WTC11 (cell line): ENCODE results near the gene SAA2. TPM values are rescaled to one million over a fixed set of nuclear protein-coding genes. Genes with fewer than 3 reads are reported as not detected.

ENCODE experiments used
- ATAC-seq: fragments of 200-7000 bp; cut with Tn5 transposase; 2 replicates; pipeline ENCODE4 v1.10.0; 2021; ENCODE audit warnings: mild to moderate bottlenecking, moderate library complexity
- CTCF ChIA-PET: fragments of 300-600 bp; sonication (Branson Sonifier 250); formaldehyde crosslinking; loops from one replicate; lab custom pipeline; 2021; ENCODE audit warnings: antibody characterized with exemption; lab: Charles Lee
- POLR2A ChIA-PET: fragments of 350-600 bp; sonication (Branson Sonifier 250); formaldehyde crosslinking; loops from one replicate; lab custom pipeline; 2021; ENCODE audit warnings: antibody characterized with exemption; lab: Charles Lee
- DNase-seq: peaks from one replicate; pipeline ENCODE4 v3.0.0; 2021; ENCODE audit warnings: low spot score
- H3K27ac Mint-ChIP-seq: 2 replicates; pipeline ENCODE4 v1.8.0; 2021; ENCODE audit warnings: mixed read lengths
- H3K27me3 Mint-ChIP-seq: 2 replicates; pipeline ENCODE4 v1.8.0; 2021; ENCODE audit warnings: low read depth, mild to moderate bottlenecking, moderate library complexity, mixed read lengths
- H3K36me3 Mint-ChIP-seq: 2 replicates; pipeline ENCODE4 v1.8.0; 2021; ENCODE audit warnings: mixed read lengths
- H3K4me1 Mint-ChIP-seq: 2 replicates; pipeline ENCODE4 v1.8.0; 2022; ENCODE audit warnings: mixed read lengths
- H3K4me3 Mint-ChIP-seq: 2 replicates; pipeline ENCODE4 v1.8.0; 2021; ENCODE audit warnings: mild to moderate bottlenecking, moderate library complexity, mixed read lengths
- H3K9me3 Mint-ChIP-seq: 2 replicates; pipeline ENCODE4 v1.8.0; 2021; ENCODE audit warnings: mixed read lengths
- ATF2 ChIP-seq: sonication (generic); formaldehyde crosslinking; IDR thresholded peaks from 2 replicates; pipeline ENCODE4 v1.8.1; 2022; ENCODE audit warnings: low read depth, missing genetic modification reagents, borderline replicate concordance
- ATF3 ChIP-seq: sonication (generic); formaldehyde crosslinking; conservative IDR thresholded peaks from 2 replicates; pipeline ENCODE4 v1.8.1; 2022; ENCODE audit warnings: mild to moderate bottlenecking, missing genetic modification reagents
- CBFB ChIP-seq: sonication (generic); formaldehyde crosslinking; IDR thresholded peaks from 2 replicates; pipeline ENCODE4 v1.8.1; 2022; ENCODE audit warnings: mild to moderate bottlenecking, low read depth, missing genetic modification reagents
- CDX4 ChIP-seq: fragments of 250-450 bp; sonication (Bioruptor Pico); IDR thresholded peaks from 2 replicates; pipeline ENCODE4 v1.9.0; 2021; ENCODE audit warnings: moderate library complexity, mild to moderate bottlenecking, inconsistent platforms, borderline replicate concordance
- CREB1 ChIP-seq: sonication (generic); formaldehyde crosslinking; IDR thresholded peaks from 2 replicates; pipeline ENCODE4 v1.8.0; 2023; ENCODE audit warnings: mild to moderate bottlenecking, missing genetic modification reagents
- CTCF ChIP-seq: fragments of 200-600 bp; IDR thresholded peaks from 2 replicates; pipeline ENCODE4 v1.8.0; 2022; ENCODE audit warnings: antibody characterized with exemption
- E2F5 ChIP-seq: sonication (generic); formaldehyde crosslinking; IDR thresholded peaks from 2 replicates; pipeline ENCODE4 v1.8.1; 2022; ENCODE audit warnings: mild to moderate bottlenecking, moderate library complexity, missing genetic modification reagents
- GRHL2 ChIP-seq: fragments of 250-450 bp; sonication (Bioruptor Pico); IDR thresholded peaks from 2 replicates; pipeline ENCODE4 v1.8.0; 2022; ENCODE audit warnings: mild to moderate bottlenecking, moderate library complexity; ENCODE audit not compliant: insufficient replicate concordance, severe bottlenecking
- MAX ChIP-seq: sonication (generic); formaldehyde crosslinking; IDR thresholded peaks from 2 replicates; pipeline ENCODE4 v1.8.0; 2022; ENCODE audit warnings: mild to moderate bottlenecking, missing genetic modification reagents
- MXD4 ChIP-seq: fragments of 250-450 bp; sonication (Bioruptor Pico); IDR thresholded peaks from 2 replicates; pipeline ENCODE4 v1.8.0; 2021; ENCODE audit warnings: mild to moderate bottlenecking, moderate library complexity, borderline replicate concordance
- MYBL2 ChIP-seq: sonication (generic); formaldehyde crosslinking; IDR thresholded peaks from 2 replicates; pipeline ENCODE4 v1.8.1; 2023; ENCODE audit warnings: mild to moderate bottlenecking, moderate library complexity, missing genetic modification reagents
- NFATC4 ChIP-seq: fragments of 250-450 bp; sonication (Bioruptor Pico); IDR thresholded peaks from 2 replicates; pipeline ENCODE4 v1.9.0; 2021; ENCODE audit warnings: mild to moderate bottlenecking
- PRDM15 ChIP-seq: sonication (generic); formaldehyde crosslinking; IDR thresholded peaks from 2 replicates; pipeline ENCODE4 v1.8.0; 2022; ENCODE audit warnings: missing genetic modification reagents
- SMAD4 ChIP-seq: sonication (generic); formaldehyde crosslinking; IDR thresholded peaks from 2 replicates; pipeline ENCODE4 v1.8.0; 2022; ENCODE audit warnings: mild to moderate bottlenecking, missing genetic modification reagents
- STAT6 ChIP-seq: sonication (generic); formaldehyde crosslinking; conservative IDR thresholded peaks from 2 replicates; pipeline ENCODE4 v1.8.1; 2023; ENCODE audit warnings: mild to moderate bottlenecking, low read depth, missing genetic modification reagents, moderate library complexity
- TEAD1 ChIP-seq: sonication (generic); formaldehyde crosslinking; IDR thresholded peaks from 2 replicates; pipeline ENCODE4 v1.8.0; 2022; ENCODE audit warnings: mild to moderate bottlenecking, missing genetic modification reagents
- USF1 ChIP-seq: sonication (generic); formaldehyde crosslinking; IDR thresholded peaks from 2 replicates; pipeline ENCODE4 v1.8.0; 2022; ENCODE audit warnings: mild to moderate bottlenecking, missing genetic modification reagents
- ZBTB21 ChIP-seq: sonication (generic); formaldehyde crosslinking; IDR thresholded peaks from 2 replicates; pipeline ENCODE4 v1.8.1; 2023; ENCODE audit warnings: mild to moderate bottlenecking, missing genetic modification reagents, borderline replicate concordance
- ZBTB43 ChIP-seq: sonication (generic); formaldehyde crosslinking; IDR thresholded peaks from 2 replicates; pipeline ENCODE4 v1.8.1; 2023; ENCODE audit warnings: mild to moderate bottlenecking, missing genetic modification reagents
- ZNF138 ChIP-seq: sonication (generic); formaldehyde crosslinking; conservative IDR thresholded peaks from 2 replicates; pipeline ENCODE4 v1.8.1; 2022; ENCODE audit warnings: mild to moderate bottlenecking, moderate library complexity, missing genetic modification reagents
- ZNF396 ChIP-seq: fragments of 250-450 bp; sonication (Bioruptor Pico); IDR thresholded peaks from 2 replicates; pipeline ENCODE4 v1.8.0; 2021; ENCODE audit warnings: mild to moderate bottlenecking, moderate library complexity, borderline replicate concordance
- total RNA-seq: library from RNA; stranded (reverse); gene quantifications from 3 replicates; pipeline ENCODE4 v1.2.3, GENCODE V29; 2021

The SAA2 gene
- total RNA-seq, 1 experiment from 2014 or later, result 5.0 TPM

GRCh38 chr11:18264677-18265555 lies 16.4 kb upstream of the SAA2 start (continued):
- TF ChIP-seq ZNF138 (CRISPR knock-in tag) (no peak), ATF3 (CRISPR knock-in tag) (no peak), SMAD4 (CRISPR knock-in tag) (no peak), MXD4 (CRISPR knock-in tag) (no peak), CBFB (CRISPR knock-in tag) (no peak), MYBL2 (no peak), ZBTB21 (CRISPR knock-in tag) (no peak), PRDM15 (CRISPR knock-in tag) (no peak), STAT6 (CRISPR knock-in tag) (no peak), CREB1 (CRISPR knock-in tag) (no peak), MAX (CRISPR knock-in tag) (no peak), GRHL2 (no peak)

GRCh38 chr11:18264035-18264434 lies 15.6 kb upstream of the SAA2 start:
- POLR2A ChIA-PET, result no interaction called here
- TF ChIP-seq ZNF138 (CRISPR knock-in tag) (no peak), ZNF396 (CRISPR knock-in tag) (no peak), E2F5 (CRISPR knock-in tag) (no peak), ATF2 (CRISPR knock-in tag) (no peak), USF1 (no peak), NFATC4 (CRISPR knock-in tag) (no peak), CDX4 (CRISPR knock-in tag) (no peak), TEAD1 (no peak), CTCF (no peak), ZBTB43 (CRISPR knock-in tag) (no peak)

More at GRCh38 chr11:18264035-18264434, 15.6 kb upstream of the SAA2 start:
- DNase-seq (no peak), ATAC-seq (no peak)
- Mint-ChIP-seq H3K9me3 (no peaks in the 10 kb centered on the region), H3K4me1 (peaks cover 7% of the 10 kb centered on the region; the same call in 1 of the 2 replicates), H3K4me3 (no peak overlapping the region), H3K36me3 (no peaks in the 10 kb centered on the region), H3K27me3 (no peaks in the 10 kb centered on the region), H3K27ac (no peak overlapping the region)
- CTCF ChIA-PET, result interaction anchor here (1.5 to 2.4 kb wide), 2 partner anchors 20 to 149 kb away, joined by 5 to 7 read pairs; no protein-coding TSS in a partner anchor
